Tibial nerve (tissue), 4 donors: ENCODE measurements around the gene COL4A2. TPM values are rescaled to one million over a fixed set of nuclear protein-coding genes. Genes with fewer than 3 reads are reported as not detected.

ENCODE experiments used
- DNase-seq, 2 donors: peaks; one replicate each; pipeline ENCODE4 v3.0.0-alpha.2; 2019; ENCODE audit warnings: low spot score in 2 of 2
- H3K27ac ChIP-seq, 4 donors: fragments of 200-600 bp; sonication (generic) in 3 of 4; one replicate each; pipeline ENCODE4 v1.5.1; 2017 to 2019; ENCODE audit warnings: mild to moderate bottlenecking in 1 of 4
- H3K27me3 ChIP-seq, 2 donors: fragments of 200-600 bp; sonication (generic) in 1 of 2; one replicate each; pipeline versions ENCODE4 v1.5.1 to v1.6.0; 2017 to 2019
- H3K36me3 ChIP-seq, 3 donors: fragments of 200-600 bp; sonication (generic); one replicate each; pipeline ENCODE4 v1.5.1; 2018 to 2019
- H3K4me1 ChIP-seq, 4 donors: fragments of 200-600 bp; sonication (generic) in 3 of 4; one replicate each; pipeline ENCODE4 v1.5.1; 2017 to 2019
- H3K4me3 ChIP-seq, 4 donors: fragments of 200-600 bp; sonication (generic) in 3 of 4; one replicate each; pipeline ENCODE4 v1.5.1; 2017 to 2019; ENCODE audit warnings: mild to moderate bottlenecking in 1 of 4, moderate library complexity in 1 of 4
- H3K9me3 ChIP-seq, 4 donors: fragments of 200-600 bp; sonication (generic) in 3 of 4; one replicate each; pipeline ENCODE4 v1.5.1; 2017 to 2019
- EP300 ChIP-seq, 2 donors: sonication (generic); formaldehyde crosslinking; IDR thresholded peaks; one replicate each; pipeline ENCODE4 v1.6.1; 2017; ENCODE audit warnings: antibody characterized with exemption in 2 of 2, mild to moderate bottlenecking in 1 of 2
- POLR2A ChIP-seq, 2 donors: fragments of 450-650 bp; IDR thresholded peaks; one replicate each; pipeline ENCODE4 v1.6.1; 2017; ENCODE audit warnings: antibody characterized with exemption in 2 of 2, mild to moderate bottlenecking in 2 of 2, moderate library complexity in 2 of 2
- WGBS, 2 donors: methylation state at CpG; one replicate each; pipeline ENCODE4 v1.1.5; 2018; 5-methylcytosine and 5-hydroxymethylcytosine counted together
- total RNA-seq, 4 donors: library from RNA; depleted of rRNA; stranded (reverse); fragments of >200 nt; gene quantifications; one replicate each; pipeline ENCODE4 v1.1.0, GENCODE V29; 2016
- TF ChIP-seq, protein P1 (sequence below), 5 experiments: fragments of 200-600 bp in 3 of 5; fragments of 450-650 bp in 2 of 5; sonication (generic) in 3 of 5; IDR thresholded peaks; one replicate each; pipeline ENCODE4 v1.5.1; 2016 to 2019; ENCODE audit warnings: antibody characterized with exemption in 5 of 5, mild to moderate bottlenecking in 3 of 5, moderate library complexity in 2 of 5

The COL4A2 gene
- total RNA-seq, 4 donors from 2014 or later, result 576 to 821 (median 658) TPM

DNA sequence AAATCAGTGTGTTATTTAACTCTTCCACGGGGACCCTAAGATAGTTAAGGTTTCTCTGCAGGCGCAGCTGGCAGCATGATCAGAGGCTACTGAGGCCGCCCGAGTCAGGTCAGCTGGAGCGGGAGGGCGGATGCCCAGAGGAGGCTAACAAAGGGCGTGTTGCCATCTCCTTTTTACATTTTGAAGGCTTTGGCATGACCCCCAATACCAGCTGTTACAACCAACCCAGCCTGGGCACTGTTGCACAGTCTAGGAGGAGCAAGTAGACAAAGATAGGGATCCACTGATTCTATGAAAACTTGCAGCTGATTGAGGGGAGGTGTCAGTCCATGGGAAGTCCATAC lies 15.7 kb downstream of the COL4A2 start:
- TF ChIP-seq, protein P1, sequence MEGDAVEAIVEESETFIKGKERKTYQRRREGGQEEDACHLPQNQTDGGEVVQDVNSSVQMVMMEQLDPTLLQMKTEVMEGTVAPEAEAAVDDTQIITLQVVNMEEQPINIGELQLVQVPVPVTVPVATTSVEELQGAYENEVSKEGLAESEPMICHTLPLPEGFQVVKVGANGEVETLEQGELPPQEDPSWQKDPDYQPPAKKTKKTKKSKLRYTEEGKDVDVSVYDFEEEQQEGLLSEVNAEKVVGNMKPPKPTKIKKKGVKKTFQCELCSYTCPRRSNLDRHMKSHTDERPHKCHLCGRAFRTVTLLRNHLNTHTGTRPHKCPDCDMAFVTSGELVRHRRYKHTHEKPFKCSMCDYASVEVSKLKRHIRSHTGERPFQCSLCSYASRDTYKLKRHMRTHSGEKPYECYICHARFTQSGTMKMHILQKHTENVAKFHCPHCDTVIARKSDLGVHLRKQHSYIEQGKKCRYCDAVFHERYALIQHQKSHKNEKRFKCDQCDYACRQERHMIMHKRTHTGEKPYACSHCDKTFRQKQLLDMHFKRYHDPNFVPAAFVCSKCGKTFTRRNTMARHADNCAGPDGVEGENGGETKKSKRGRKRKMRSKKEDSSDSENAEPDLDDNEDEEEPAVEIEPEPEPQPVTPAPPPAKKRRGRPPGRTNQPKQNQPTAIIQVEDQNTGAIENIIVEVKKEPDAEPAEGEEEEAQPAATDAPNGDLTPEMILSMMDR (IDR thresholded peaks at IDR 0.05), result no peak
- TF ChIP-seq POLR2A (IDR thresholded peaks at IDR 0.05) (no peak), EP300 (IDR thresholded peaks at IDR 0.05) (no peak)
- no peaks in the 10 kb centered on the region for H3K9me3 ChIP-seq
- H3K4me3 ChIP-seq, result no peak overlapping the region
- peak overlapping the region in 2 of 4 donors; percentile 8 to 79 for H3K27ac ChIP-seq
- WGBS, 2 donors, result 66 to 85% methylated on average over 7 of the region's 7 CpGs
- H3K27me3 ChIP-seq, result no peaks in the 10 kb centered on the region
- peaks cover 0 to under 1% (median 0%) of the 10 kb centered on the region in 3 donors for H3K36me3 ChIP-seq
- peaks cover 0 to 89% (median 50%) of the 10 kb centered on the region in 4 donors for H3K4me1 ChIP-seq
- DNase-seq, result no peak

- Histone ChIP-seq H3K27ac (peak overlapping the region in 2 of 4 donors; percentile 8 to 79), H3K36me3 (no peaks in the 10 kb centered on the region), H3K27me3 (no peaks in the 10 kb centered on the region), H3K4me3 (no peak overlapping the region), H3K9me3 (no peaks in the 10 kb centered on the region), H3K4me1 (peaks cover 0 to 89% (median 53%) of the 10 kb centered on the region in 4 donors)
- no peak for DNase-seq
- 52 to 53% methylated on average over 8 of the region's 8 CpGs for WGBS, 2 donors
- no peak for TF ChIP-seq POLR2A (IDR thresholded peaks at IDR 0.05)
- TF ChIP-seq EP300 (IDR thresholded peaks at IDR 0.05), result no peak
- TF ChIP-seq, protein P1 (IDR thresholded peaks at IDR 0.05), result no peak
These were observed 16.2 kb downstream of the COL4A2 start for GRCh38 chr13:110323172-110323891.

DNA sequence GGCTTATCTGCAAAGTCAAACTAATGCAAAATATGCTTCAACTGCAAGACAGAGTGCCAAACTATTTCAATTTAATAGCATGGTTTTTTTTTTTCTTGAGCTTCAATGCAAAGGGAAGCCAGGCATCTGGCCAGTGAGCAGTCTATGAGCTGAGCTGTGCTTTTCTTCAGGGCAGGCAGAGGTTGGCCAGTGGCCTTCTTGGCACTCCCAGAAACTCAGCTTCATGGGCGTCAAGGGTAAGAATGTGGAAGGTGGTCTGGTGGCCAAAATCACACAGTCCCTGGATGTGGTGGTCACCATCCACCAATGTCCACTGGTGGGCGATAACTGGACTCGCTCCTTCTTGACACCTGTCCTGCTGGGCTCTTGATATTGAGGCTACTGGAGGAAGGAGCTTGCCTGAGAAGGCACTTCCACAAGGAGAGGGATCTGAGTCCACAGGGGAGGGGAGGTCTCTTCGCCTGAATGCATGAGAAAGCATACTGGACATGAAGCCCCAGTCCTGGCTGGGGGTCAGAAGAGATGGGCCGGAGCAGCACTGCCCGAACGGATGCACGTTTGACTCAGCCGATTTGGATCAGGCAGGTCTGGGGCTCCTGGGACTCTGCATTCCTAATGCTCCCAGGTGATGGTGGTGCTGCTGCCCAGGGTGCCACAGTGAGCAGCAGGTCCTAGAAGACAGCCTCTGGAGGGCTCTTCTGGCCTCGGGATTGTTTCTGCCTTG lies 17.1 kb downstream of the COL4A2 start:
- TF ChIP-seq, protein P1 (IDR thresholded peaks at IDR 0.05), result no peak
- TF ChIP-seq EP300 (IDR thresholded peaks at IDR 0.05) (no peak), POLR2A (IDR thresholded peaks at IDR 0.05) (no peak)
- H3K36me3 ChIP-seq, result peaks cover 0 to 1% (median 0%) of the 10 kb centered on the region in 3 donors
- peaks cover 0 to 88% (median 54%) of the 10 kb centered on the region in 4 donors for H3K4me1 ChIP-seq
- peak overlapping the region in 2 of 4 donors; percentile 79 to 81 for H3K27ac ChIP-seq
- no peak for DNase-seq
- no peaks in the 10 kb centered on the region for H3K27me3 ChIP-seq
- no peak overlapping the region for H3K4me3 ChIP-seq
- no peaks in the 10 kb centered on the region for H3K9me3 ChIP-seq
- WGBS, 2 donors, result 70 to 76% methylated on average over 9 to 10 of the region's 10 CpGs

DNA sequence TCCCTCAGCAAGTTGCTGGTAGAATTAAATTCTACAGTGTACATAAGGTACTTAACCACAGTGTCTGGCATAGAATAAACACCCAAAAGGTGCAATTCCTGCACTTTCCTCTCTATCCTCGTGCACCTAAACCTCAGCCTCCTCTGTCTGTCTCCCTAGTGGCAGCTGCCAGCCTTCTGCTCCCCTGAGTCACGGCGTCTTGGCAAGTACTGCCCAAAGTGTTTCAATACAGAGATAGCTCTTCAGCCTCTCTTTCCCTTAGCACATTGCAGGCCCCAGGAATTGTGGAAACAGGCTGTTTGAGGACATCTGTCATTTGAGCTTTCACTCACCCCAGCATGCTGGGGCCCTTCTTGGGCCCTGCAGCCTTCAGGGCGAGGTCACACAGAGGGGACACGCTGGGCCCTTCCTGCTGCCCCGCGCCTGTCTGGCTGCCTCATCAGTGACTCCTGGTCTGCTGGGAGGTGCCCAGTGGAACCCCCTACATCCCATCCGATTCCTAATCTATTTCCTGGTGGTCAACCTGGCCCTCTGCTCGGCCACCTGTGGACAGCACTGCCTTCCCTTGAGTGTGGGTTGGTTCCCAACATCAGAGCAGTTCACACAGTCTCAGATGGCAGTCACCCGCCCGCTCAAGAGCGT lies 19.3 kb downstream of the COL4A2 start:
- Histone ChIP-seq H3K27ac (peak overlapping the region in 2 of 4 donors; percentile 79 to 84), H3K27me3 (no peaks in the 10 kb centered on the region), H3K4me3 (no peak overlapping the region), H3K4me1 (peaks cover 0 to 94% (median 50%) of the 10 kb centered on the region in 4 donors), H3K9me3 (no peaks in the 10 kb centered on the region), H3K36me3 (peaks cover 0 to 13% (median 0%) of the 10 kb centered on the region in 3 donors)
- TF ChIP-seq EP300 (IDR thresholded peaks at IDR 0.05), result no peak
- no peak for TF ChIP-seq POLR2A (IDR thresholded peaks at IDR 0.05)
- TF ChIP-seq, protein P1 (IDR thresholded peaks at IDR 0.05), result no peak
- 76 to 77% methylated on average over 12 of the region's 12 CpGs for WGBS, 2 donors
- DNase-seq, result no peak
